Colonic mucosa (tissue), 4 donors: ENCODE data around the gene SPRN. TPM values are rescaled to one million over a fixed set of nuclear protein-coding genes. Genes with fewer than 3 reads are reported as not detected.

Experiments
- DNase-seq: peaks from one replicate; pipeline ENCODE4 v3.0.0-alpha.2; 2020
- H3K27ac ChIP-seq: fragments of 200-600 bp; one replicate; pipeline ENCODE4 v1.8.0; 2021
- H3K27me3 ChIP-seq: fragments of 200-600 bp; one replicate; pipeline ENCODE4 v1.8.0; 2021
- H3K36me3 ChIP-seq: fragments of 200-600 bp; one replicate; pipeline ENCODE4 v1.8.0; 2021
- H3K4me1 ChIP-seq: fragments of 200-600 bp; one replicate; pipeline ENCODE4 v1.8.0; 2021; ENCODE audit warnings: mild to moderate bottlenecking
- H3K4me3 ChIP-seq: fragments of 200-600 bp; one replicate; pipeline ENCODE4 v1.8.0; 2021
- H3K9ac ChIP-seq, 2 donors: one replicate each; pipeline ENCODE4 v1.7.0; 2013; ENCODE audit warnings: control low read depth in 2 of 2, low read depth in 2 of 2, low read length in 2 of 2
- H3K9me3 ChIP-seq: fragments of 200-600 bp; one replicate; pipeline ENCODE4 v1.8.0; 2021
- CTCF ChIP-seq: fragments of 200-600 bp; IDR thresholded peaks from one replicate; pipeline ENCODE4 v1.8.0; 2022; ENCODE audit warnings: antibody characterized with exemption, mild to moderate bottlenecking
- intact Hi-C: fragments of 100-400 bp; cut with DNase I; formaldehyde crosslinking; loops from one replicate; pipeline ENCODE4 v1.14.1; 2022
- microRNA-seq: library from miRNA; unstranded; fragments of <30 nt; microRNA quantifications from one replicate; pipeline ENCODE4, GENCODE V29; 2019
- total RNA-seq, 2 donors: library from RNA; stranded (reverse); fragmentation: NEBNext Ultra II Directional in 1 of 2; extraction: Animal tissue kit (Norgen Biotek cat#: 25700) in 1 of 2; gene quantifications; one replicate each; pipeline ENCODE4 v1.2.1, GENCODE V29; 2021
- donor health status: healthy.
- donor health status: DM: no; HTN: no; CAD: no.
- donor health status: DM: no; HTN: no; CAD: no.

Gene SPRN
- total RNA-seq, 2 donors from 2014 or later, result not detected

- no peaks in the 10 kb centered on the region for H3K27me3 ChIP-seq
- no peaks in the 10 kb centered on the region for H3K9me3 ChIP-seq
- intact Hi-C loops, result no loop called here
- no peak for DNase-seq
- H3K9ac ChIP-seq, result no peak overlapping the region
- TF ChIP-seq CTCF, result no peak
- no peak overlapping the region for H3K4me3 ChIP-seq
- H3K4me1 ChIP-seq, result peaks cover 8% of the 10 kb centered on the region
- H3K36me3 ChIP-seq, result no peaks in the 10 kb centered on the region
- no peak overlapping the region for H3K27ac ChIP-seq
Measured at GRCh38 chr10:133375357-133376115, 48.9 kb downstream of the SPRN start.

- DNase-seq, result peak; percentile 98
- H3K4me1 ChIP-seq, result peaks cover 8% of the 10 kb centered on the region
- peak within 1 kb of the TSS; percentile 93 for H3K27ac ChIP-seq
- peaks cover 7% of the 10 kb centered on the region for H3K36me3 ChIP-seq
- H3K4me3 ChIP-seq, result peak within 1 kb of the TSS; percentile 50
- H3K9ac ChIP-seq, result peak within 1 kb of the TSS; percentile 61 to 78
- H3K27me3 ChIP-seq, result no peaks in the 10 kb centered on the region
- H3K9me3 ChIP-seq, result no peaks in the 10 kb centered on the region
- TF ChIP-seq CTCF, result no peak
- intact Hi-C loops, result no loop called here
Measured at GRCh38 chr10:133373174-133374090, 51.0 kb downstream of the SPRN start, which contains the start of gene ECHS1. TSS of gene ECHS1 (minus strand) at chr10:133373354. CDS start at chr10:133373333, 21 bp downstream.

GRCh38 chr10:133372507-133372906 lies 51.9 kb downstream of the SPRN start:
- Histone ChIP-seq H3K36me3 (peaks cover 7% of the 10 kb centered on the region), H3K9me3 (no peaks in the 10 kb centered on the region), H3K9ac (peak overlapping the region in 1 of 2 donors; percentile 43), H3K27ac (no peak overlapping the region), H3K4me1 (peaks cover 4% of the 10 kb centered on the region), H3K27me3 (no peaks in the 10 kb centered on the region), H3K4me3 (peak overlapping the region; percentile 50)
- intact Hi-C loops, result no loop called here
- peak; percentile 58 for DNase-seq
- TF ChIP-seq CTCF, result no peak

Small RNA genes lying within 50 kb of the gene (microRNA-seq; reads per million reads assigned to microRNA genes)
- gene MIR3944, result 2.8 reads per million

Other genes with a start within 250 kb of the SPRN start
- gene UTF1, start 194.4 kb downstream of the SPRN start, total RNA-seq, result not detected
- gene VENTX, start 186.8 kb downstream of the SPRN start, total RNA-seq, result under 1 TPM; 0.15 to 0.24 TPM
- gene ADAM8, start 147.8 kb downstream of the SPRN start, total RNA-seq, result 1 to 10 TPM; 3.7 to 5.7 TPM
- 10 to 100 TPM; 64.7 to 67.5 TPM for gene TUBGCP2, start 115.8 kb downstream of the SPRN start, total RNA-seq
- 10 to 100 TPM; 53.9 to 78.2 TPM for gene ZNF511, start 115.7 kb downstream of the SPRN start, total RNA-seq
- 1 to 10 TPM in 1 of 2 donors, not detected in 1; 1.6 TPM for gene CALY, start 87.7 kb downstream of the SPRN start, total RNA-seq
- gene PRAP1, start 77.3 kb downstream of the SPRN start, total RNA-seq, result 10 to 100 TPM; 15.0 to 99.3 TPM
- gene FUOM, start 66.6 kb downstream of the SPRN start, total RNA-seq, result 10 to 100 TPM; 16.9 to 23.3 TPM
- gene ECHS1, start 51.3 kb downstream of the SPRN start, total RNA-seq, result 100 to 1,000 TPM; 188 to 214 TPM
- 1 to 10 TPM; 3.5 to 5.8 TPM for gene PAOX, start 45.4 kb downstream of the SPRN start, total RNA-seq
- gene MTG1, start 30.5 kb downstream of the SPRN start, total RNA-seq, result 10 to 100 TPM; 31.2 to 59.5 TPM
- gene SCART1, start 29.3 kb upstream of the SPRN start, total RNA-seq, result 1 to 10 TPM; 1.3 to 1.6 TPM
- gene CYP2E1, start 102.7 kb upstream of the SPRN start, total RNA-seq, result 1 to 10 TPM in 1 of 2 donors, under 1 TPM in 1; 0.90 to 3.5 TPM
- gene SYCE1, start 141.0 kb upstream of the SPRN start, total RNA-seq, result not detected
- gene FRG2B, start 202.2 kb upstream of the SPRN start, total RNA-seq, result not detected